Measurements from ENCODE around the gene SATL1.
"Not testable (repeated sequence)": the region's sequence is repeated elsewhere in the genome, so short reads cannot be mapped to it uniquely, and the experiment has no call there.

The SATL1 gene

DNA sequence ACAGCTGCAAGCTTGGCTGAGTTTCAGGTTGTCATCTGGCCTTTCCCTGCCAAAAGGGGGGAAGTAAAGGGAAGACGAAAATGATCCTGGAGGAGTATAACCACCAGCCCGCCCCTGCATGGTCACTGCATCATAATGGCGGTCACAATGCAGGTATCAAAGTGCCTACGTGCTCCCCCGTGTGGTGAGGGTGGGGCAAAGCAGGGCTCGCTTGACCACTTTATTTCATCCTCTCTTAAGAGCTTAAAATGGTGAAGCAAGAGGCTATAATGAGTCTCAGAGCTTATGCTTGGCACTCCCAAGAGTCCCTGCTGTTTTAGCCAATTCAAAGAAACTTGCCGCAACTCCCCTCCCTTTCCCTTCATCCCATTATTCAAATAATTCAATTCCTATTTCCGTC is 134.3 kb downstream of the SATL1 start:
- DNase-seq: no peak

DNA sequence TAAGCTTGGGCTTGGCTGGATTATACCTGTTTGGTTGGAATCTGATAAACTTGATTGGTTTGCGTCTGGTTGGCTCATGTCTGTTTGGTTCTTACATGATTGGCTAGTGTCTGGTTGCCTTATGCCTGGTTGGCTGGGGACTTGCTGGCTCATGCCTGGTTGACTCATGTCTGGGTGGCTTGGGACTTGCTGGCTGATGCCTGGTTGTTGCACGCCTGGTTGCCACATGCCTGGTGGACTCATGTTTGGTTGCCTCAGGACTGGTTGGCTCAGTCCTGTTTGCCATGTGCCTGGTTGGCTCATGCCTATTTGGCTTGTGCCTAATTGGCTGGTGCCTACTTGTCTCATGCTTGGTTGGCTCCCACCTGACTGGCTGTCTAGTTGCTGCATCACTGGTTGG is 135.4 kb downstream of the SATL1 start:
- DNase-seq: no peak

DNA sequence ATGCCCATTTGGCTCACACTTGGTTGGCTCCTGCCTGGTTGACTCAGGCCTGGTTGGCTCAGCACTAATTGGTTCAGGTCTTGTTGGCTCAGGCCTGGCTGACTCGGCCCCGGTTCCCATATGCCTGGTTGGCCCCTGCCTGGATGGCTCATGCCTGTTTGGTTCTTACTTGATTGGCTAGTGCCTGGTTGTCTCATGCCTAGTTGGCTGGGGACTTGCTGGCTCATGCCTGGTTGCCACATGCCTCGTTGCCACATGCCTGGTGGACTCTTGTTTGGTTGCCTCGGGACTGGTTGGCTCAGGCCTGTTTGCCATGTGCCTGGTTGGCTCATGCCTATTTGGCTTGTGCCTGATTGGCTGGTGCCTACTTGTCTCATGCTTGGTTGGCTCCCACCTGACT is 136.2 kb downstream of the SATL1 start:
- DNase-seq: no peak

DNA sequence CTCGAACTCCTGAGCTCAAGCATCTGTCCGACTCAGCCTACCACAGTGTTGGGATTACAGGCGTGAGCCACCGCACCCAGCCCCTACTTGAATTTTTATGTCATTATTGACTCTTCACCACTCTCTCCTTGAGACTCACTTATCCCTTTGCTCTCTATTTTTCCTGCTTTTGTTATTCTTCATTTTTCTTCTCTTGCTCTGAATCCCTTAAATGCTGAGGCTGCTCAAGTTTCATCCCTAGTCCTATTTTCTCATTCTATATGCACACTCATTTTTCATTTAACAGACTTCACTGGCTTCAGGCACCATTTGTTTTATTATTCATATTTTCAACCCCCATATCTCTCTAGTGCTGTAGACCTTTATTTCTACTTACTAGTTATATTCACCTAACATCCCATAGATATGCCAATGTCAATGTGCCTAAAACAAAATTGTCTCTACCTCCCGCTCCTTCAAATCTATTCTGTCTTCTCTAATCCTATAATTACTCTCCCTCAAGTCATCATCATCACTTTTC is 154.2 kb downstream of the SATL1 start:
- DNase-seq: no peak

DNA sequence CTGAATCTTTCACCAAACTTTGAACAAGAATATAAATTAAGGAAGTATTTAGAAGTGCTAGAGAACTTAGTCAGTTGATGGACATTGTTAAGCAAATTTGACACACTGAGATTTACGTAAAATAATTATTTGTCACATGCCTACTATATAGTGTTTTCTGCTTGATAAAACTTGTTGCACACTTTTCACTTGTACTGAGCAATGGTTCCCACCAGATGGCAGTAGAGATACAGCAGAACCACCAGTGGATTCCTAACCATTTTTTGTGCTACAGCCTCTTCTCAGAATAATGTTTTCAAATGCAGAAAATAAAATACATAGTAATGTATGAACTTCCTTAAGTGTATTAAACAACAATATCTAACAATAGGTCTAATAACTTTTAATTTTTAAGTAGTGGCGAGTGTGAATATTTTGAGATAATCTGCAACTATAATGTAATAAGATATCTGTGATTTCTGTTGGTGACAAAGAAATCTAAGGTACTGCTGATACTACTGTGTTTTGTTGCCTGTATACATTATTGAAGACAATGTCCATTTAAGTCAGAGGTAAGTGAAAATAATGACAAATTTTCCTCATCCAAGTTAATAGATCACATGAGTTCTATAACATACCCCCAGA is 158.7 kb downstream of the SATL1 start:
- no peak for DNase-seq

DNA sequence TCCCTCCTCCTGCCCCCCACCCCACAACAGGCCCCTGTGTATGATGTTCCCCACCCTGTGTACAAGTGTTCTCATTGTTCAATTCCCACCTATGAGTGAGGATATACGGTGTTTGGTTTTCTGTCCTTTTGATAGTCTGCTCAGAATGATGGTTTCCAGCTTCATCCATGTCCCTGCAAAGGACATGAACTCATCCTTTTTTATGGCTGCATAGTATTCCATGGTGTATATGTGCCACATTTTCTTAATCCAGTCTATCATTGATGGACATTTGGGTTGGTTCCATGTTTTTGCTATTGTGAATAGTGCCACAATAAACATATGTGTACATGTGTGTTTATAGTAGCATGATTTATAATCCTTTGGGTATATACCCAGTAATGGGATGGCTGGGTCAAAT is 166.3 kb downstream of the SATL1 start:
- not testable (repeated sequence) for DNase-seq

DNA sequence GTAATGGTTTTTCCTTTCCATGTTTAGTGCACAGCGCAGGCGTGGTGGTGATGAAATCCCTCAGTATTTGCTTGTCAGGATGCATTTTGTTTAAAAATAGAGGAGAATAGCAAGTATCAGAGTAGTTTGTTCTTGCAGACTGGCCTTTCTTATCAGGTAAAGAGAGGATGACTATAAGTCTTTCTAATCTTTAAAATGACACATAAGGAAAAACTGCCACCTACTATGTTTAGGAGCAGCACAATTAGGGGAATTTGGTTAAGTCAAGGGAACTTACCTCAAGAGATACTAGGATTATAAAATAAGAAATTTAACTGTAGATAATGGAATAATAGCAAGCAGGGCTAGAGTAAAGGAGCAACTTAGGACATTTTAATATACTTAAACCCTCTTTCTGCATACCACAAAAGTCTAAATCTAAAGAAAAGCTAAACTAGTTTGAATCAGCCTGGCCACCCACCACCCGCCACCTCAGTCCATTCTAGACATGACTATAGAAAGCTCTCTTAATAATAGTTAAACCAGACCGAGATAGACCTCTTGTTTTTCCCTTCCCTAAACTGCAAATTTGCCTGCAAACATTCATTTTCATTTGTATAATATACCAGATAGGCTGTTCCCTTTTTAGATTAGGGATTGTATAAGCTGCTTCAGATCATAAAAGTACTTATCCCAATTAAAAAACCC is 177.9 kb downstream of the SATL1 start:
- DNase-seq: no peak

DNA sequence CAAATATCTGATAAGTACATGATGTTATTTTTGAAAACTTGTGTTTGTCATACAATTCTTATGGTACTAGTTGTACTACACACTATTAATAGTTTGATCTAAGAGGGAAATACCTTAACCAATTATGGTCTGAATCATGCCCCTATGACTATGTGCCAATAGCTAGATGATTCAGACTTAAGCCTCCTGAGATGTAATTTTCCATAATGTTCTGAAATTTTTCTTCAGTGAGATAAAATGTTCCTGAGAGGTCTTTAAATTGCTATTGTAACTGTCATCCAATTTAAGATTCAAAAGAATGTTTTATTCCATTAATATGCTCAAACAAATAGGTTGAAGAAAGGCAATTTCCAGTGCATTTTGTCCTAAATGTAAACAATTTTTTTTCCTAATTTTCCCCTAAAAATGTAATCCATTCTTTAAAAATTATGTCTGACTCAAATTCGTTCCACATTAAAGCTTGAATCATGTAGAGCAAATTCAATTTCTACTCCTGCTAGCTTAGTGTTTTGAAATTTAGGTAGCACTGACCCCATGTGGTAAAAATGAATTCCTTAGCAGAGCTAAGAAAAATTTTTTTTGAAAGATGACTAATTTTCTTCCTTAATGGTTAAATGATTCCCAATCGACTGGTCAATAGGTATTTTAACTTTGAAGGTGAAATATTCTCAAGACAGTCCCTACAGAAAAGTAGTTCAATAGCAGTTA is 190.8 kb downstream of the SATL1 start:
- DNase-seq: no peak

DNA sequence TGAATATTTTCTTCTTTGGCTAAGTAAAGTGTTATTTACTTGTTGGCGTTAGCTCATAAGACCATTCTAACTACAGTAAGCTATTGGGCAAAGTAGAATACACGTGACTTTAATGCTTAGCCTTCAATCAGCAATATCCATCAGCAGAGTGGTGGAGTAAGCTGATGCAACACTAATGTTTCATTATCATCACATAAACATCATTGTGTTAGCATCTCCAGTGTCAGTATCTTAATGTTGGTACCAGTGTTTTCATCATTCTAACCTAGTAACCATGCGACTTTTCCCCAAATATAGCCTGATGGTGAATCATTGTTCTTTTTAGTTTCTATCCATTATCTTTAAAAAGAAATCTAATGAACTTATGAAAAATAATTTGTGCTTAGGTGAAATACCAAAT is 191.4 kb downstream of the SATL1 start:
- no peak for DNase-seq

DNA sequence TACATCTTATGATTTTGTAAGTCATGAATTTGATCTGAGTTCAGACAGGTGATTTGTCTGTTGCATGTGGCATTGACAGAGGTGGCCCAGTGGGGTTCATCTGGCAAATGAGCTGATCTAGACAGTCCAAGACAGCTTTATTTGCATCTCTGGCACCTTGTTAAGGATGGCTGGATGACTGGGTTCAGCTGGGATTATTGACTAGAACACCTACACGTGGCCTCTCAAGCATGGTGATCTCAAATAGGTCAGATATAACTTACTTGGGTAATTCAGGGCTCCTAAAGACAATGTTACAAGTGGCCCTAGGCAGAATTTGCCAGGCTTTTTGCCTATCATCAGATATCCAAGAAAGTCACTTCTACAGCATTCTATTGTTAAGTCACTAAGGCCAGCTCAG is 192.0 kb downstream of the SATL1 start:
- no peak for DNase-seq

All from left hindlimb (tissue), 1 donor.